Activated CD8-positive, alpha-beta T cell treated with anti-CD3 and anti-CD28 coated beads for 36 hours (primary cell): ENCODE measurements around the gene ZNRF3. TPM values are rescaled to one million over a fixed set of nuclear protein-coding genes. Genes with fewer than 3 reads are reported as not detected.
"Not testable (repeated sequence)": the region's sequence is repeated elsewhere in the genome, so short reads cannot be mapped to it uniquely, and the experiment has no call there.

Source experiments
- ATAC-seq: fragments of 200-7000 bp; cut with Tn5 transposase; one replicate; pipeline ENCODE4 v1.10.0; 2021; ENCODE audit warnings: mild to moderate bottlenecking, moderate library complexity
- CTCF ChIA-PET: fragments of 350-600 bp; sonication (Branson Sonifier 250); formaldehyde crosslinking; loops from one replicate; lab custom pipeline; 2021; ENCODE audit warnings: antibody characterized with exemption; lab: Charles Lee
- POLR2A ChIA-PET: fragments of 350-600 bp; sonication (Branson Sonifier 250); formaldehyde crosslinking; loops from one replicate; lab custom pipeline; 2021; ENCODE audit warnings: antibody characterized with exemption; lab: Charles Lee
- DNase-seq: peaks from one replicate; pipeline ENCODE4 v3.0.0-alpha.2; 2020
- H3K27ac Mint-ChIP-seq: one replicate; pipeline ENCODE4 v1.8.0; 2021; ENCODE audit warnings: mild to moderate bottlenecking, mixed read lengths
- H3K27me3 Mint-ChIP-seq: one replicate; pipeline ENCODE4 v1.8.0; 2021; ENCODE audit warnings: mixed read lengths
- H3K36me3 Mint-ChIP-seq: one replicate; pipeline ENCODE4 v1.8.0; 2021; ENCODE audit warnings: low read depth, mixed read lengths
- H3K4me1 Mint-ChIP-seq: one replicate; pipeline ENCODE4 v1.8.0; 2021; ENCODE audit warnings: low read depth, mixed read lengths
- H3K4me3 Mint-ChIP-seq: one replicate; pipeline ENCODE4 v1.8.0; 2021; ENCODE audit warnings: mild to moderate bottlenecking, moderate library complexity, mixed read lengths
- H3K9me3 Mint-ChIP-seq: one replicate; pipeline ENCODE4 v1.8.0; 2021; ENCODE audit warnings: mixed read lengths
- intact Hi-C: fragments of 100-400 bp; cut with micrococcal nuclease; formaldehyde crosslinking; loops from one replicate; pipeline ENCODE4 v1.10.0; 2022
- total RNA-seq, 2 experiments: library from RNA; stranded (reverse); gene quantifications; one replicate each; pipeline ENCODE4 v1.2.3, GENCODE V29; 2021
- TF ChIP-seq, protein P1 (sequence below): fragments of 200-600 bp; IDR thresholded peaks from one replicate; pipeline ENCODE4 v1.8.0; 2022; ENCODE audit warnings: antibody characterized with exemption, mild to moderate bottlenecking

Gene ZNRF3
- total RNA-seq, 2 experiments from 2014 or later: 2.0 to 2.5 TPM

DNA sequence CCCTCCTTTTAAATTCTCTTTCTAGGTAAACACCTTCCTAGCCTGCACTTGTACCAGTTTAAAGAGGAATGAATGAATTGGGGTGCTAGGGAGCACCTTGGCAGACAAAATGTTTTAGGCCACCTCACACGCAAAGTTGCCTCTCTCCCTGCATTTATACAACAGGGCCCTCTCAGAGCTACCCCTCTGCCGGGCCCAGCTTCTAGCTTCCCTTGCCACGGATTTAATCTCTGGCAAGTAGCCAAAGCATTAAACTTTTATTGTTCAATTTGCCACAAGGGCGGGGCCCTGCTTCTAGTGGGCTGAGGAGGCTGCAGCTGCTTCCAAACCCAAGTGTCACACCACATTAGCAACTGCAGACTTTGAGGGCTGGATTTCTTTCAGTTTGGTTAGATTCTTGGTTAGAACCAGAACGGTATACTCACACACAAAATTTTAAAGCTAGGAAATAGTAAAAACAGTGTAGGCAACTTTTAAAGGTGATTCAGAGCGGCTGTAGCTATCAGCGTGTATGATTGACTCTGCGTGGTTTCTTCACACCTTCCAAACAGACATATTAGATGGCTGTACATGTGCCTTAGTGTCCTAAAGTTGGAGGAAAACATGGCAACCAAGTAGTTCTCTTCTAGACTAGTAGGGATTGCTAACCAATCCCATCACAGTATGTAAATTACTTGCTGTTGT lies 196.0 kb downstream of the ZNRF3 start:
- Mint-ChIP-seq H3K36me3 (no peaks in the 10 kb centered on the region), H3K27me3 (peaks cover 36% of the 10 kb centered on the region), H3K4me1 (no peaks in the 10 kb centered on the region), H3K27ac (no peak overlapping the region), H3K9me3 (no peaks in the 10 kb centered on the region), H3K4me3 (no peak overlapping the region)
- CTCF ChIA-PET: interaction anchor here (0.8 to 2.1 kb wide), 3 partner anchors 39 to 123 kb away, joined by 3 to 5 read pairs (median 4); no protein-coding TSS in a partner anchor
- intact Hi-C loops: no loop called here
- ATAC-seq: no peak
- no peak for DNase-seq
- POLR2A ChIA-PET: no interaction called here
- TF ChIP-seq, protein P1, sequence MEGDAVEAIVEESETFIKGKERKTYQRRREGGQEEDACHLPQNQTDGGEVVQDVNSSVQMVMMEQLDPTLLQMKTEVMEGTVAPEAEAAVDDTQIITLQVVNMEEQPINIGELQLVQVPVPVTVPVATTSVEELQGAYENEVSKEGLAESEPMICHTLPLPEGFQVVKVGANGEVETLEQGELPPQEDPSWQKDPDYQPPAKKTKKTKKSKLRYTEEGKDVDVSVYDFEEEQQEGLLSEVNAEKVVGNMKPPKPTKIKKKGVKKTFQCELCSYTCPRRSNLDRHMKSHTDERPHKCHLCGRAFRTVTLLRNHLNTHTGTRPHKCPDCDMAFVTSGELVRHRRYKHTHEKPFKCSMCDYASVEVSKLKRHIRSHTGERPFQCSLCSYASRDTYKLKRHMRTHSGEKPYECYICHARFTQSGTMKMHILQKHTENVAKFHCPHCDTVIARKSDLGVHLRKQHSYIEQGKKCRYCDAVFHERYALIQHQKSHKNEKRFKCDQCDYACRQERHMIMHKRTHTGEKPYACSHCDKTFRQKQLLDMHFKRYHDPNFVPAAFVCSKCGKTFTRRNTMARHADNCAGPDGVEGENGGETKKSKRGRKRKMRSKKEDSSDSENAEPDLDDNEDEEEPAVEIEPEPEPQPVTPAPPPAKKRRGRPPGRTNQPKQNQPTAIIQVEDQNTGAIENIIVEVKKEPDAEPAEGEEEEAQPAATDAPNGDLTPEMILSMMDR: no peak

DNA sequence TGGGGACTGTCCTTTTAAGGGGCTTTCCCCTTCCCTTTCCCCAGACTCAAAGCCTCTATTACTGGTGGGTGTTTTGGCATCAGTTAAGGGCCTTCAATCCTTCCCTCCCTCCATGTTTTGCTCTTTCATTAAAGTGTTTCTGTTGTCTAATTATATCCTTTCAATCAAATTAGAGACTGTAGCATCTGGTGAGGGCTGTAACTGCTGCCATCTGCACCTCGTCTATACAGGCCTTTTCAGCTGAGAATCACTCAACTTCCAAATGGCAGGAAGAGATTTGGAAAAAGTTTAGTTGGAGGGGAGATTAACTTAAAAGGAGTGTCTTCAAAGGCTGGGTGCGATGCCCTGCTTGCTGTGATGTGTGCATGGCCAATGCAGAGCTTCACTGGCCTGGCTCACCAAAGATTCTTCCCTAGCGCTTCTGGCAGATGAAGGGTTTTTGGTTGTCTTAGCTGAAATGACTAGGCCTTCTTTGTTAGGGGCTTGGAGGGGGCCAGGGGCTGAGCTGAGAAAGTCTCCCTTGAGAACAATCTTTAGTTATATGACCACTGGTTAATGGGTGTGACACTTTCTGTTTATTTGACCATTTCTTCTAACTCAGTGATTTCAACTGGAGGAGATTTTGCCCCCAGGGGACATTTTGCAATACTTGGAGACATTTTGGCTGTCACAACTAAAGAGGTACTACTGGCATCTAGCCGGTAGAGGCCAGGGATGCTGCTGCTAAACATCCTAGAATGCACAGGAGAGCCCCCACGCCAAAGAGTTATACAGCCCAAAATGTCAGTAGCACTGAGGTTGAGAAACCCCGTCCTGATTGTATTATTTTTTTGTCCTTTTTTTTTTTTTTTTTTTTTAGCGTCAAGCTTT lies 197.0 kb downstream of the ZNRF3 start:
- POLR2A ChIA-PET: interaction anchor here (1.1 kb wide), 1 partner anchor 68 kb away, joined by 3 read pairs; no protein-coding TSS in a partner anchor
- H3K27me3 Mint-ChIP-seq: peaks cover 27% of the 10 kb centered on the region
- ATAC-seq (no peak), DNase-seq (no peak)
- H3K36me3 Mint-ChIP-seq: no peaks in the 10 kb centered on the region
- no peaks in the 10 kb centered on the region for H3K4me1 Mint-ChIP-seq
- no peak overlapping the region for H3K4me3 Mint-ChIP-seq
- H3K9me3 Mint-ChIP-seq: no peaks in the 10 kb centered on the region
- TF ChIP-seq, protein P1: no peak
- CTCF ChIA-PET: interaction anchor here (1.4 to 2.1 kb wide), 2 partner anchors 74 to 122 kb away, joined by 3 to 5 read pairs; no protein-coding TSS in a partner anchor
- no peak overlapping the region for H3K27ac Mint-ChIP-seq
- intact Hi-C loops: no loop called here

DNA sequence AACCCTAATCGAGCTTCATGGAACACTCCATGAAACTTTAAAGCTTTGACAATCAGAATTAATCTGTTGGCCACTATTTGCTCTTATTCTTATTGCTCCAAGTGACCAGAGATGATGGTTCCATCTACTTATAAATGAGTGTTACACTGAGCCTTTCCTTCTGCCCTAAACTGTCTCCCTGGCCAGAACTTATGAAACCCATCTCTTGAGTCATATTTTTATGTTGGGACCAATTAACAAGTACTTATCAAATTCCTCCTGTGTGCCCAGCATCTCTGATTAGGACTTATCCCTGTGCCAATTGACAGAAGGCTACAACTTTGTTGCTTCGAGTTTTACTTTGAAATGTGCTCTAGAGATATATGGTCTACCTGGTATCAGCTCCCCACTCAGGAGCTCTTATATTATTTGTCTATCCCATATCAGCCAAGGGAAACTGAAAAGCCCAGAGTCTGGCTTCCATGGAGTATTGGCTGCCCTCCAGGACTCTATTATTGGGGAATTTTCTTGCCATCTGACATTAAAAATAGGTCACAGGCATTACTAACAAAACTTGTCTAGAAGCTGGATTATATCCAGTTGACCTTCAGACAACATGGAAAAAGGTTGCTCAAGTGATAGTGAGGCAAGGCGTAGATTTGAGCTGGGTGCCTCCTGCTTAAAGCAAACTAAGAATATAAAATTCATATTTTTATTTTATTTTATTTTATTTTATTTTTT lies 198.3 kb downstream of the ZNRF3 start:
- ChIA-PET POLR2A (interaction anchor here (1.1 kb wide), 1 partner anchor 70 kb away, joined by 3 read pairs; no protein-coding TSS in a partner anchor), CTCF (interaction anchor here (0.6 to 2.2 kb wide), 4 partner anchors 29 to 527 kb away, joined by 3 to 8 read pairs (median 4); no protein-coding TSS in a partner anchor)
- intact Hi-C loops: no loop called here
- Mint-ChIP-seq H3K27me3 (peaks cover 17% of the 10 kb centered on the region), H3K9me3 (no peaks in the 10 kb centered on the region), H3K27ac (no peak overlapping the region), H3K36me3 (no peaks in the 10 kb centered on the region), H3K4me1 (no peaks in the 10 kb centered on the region), H3K4me3 (no peak overlapping the region)
- ATAC-seq (no peak), DNase-seq (no peak)
- TF ChIP-seq, protein P1: no peak

DNA sequence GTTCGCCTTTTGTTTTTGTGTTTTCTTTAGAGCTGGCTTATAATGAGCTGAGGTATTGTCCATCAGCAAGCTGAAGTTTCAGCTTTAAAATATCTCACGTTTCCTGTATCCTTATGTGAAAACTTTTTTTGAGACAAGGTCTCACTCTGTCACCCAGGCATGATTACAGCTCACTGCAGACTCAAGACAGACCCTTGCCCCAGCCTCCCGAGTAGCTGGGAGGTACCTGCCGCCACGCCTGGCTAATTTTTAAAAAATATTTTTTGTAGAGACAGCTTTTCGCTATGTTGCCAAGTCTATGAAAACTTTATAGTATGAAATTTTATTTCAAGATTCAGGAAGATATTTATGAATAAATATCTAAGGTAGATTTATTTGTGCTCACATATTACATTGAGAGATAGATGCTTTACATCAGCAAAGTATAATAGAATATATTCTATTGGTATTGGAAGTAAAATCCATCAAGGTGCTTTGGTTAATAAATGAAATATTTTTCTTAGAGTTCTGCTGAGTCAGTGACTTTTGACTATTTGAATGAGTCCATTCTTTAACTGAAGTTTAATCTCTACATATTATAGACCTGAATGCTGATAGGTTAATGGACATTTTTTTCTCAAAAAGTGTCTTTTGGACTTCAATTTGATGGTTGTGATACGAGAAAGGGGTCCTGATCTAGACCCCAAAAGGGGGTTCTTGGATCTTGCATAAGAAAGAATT lies 199.6 kb downstream of the ZNRF3 start:
- no peak for ATAC-seq
- peaks cover 14% of the 10 kb centered on the region for H3K27me3 Mint-ChIP-seq
- TF ChIP-seq, protein P1: no peak
- ChIA-PET POLR2A (no interaction called here), CTCF (interaction anchor here (0.7 to 2.2 kb wide), 4 partner anchors 28 to 163 kb away, joined by 3 to 8 read pairs (median 4); no protein-coding TSS in a partner anchor)
- DNase-seq: no peak
- intact Hi-C loops: no loop called here
- no peaks in the 10 kb centered on the region for H3K36me3 Mint-ChIP-seq
- no peaks in the 10 kb centered on the region for H3K9me3 Mint-ChIP-seq
- H3K4me3 Mint-ChIP-seq: no peak overlapping the region
- no peak overlapping the region for H3K27ac Mint-ChIP-seq
- no peaks in the 10 kb centered on the region for H3K4me1 Mint-ChIP-seq

DNA sequence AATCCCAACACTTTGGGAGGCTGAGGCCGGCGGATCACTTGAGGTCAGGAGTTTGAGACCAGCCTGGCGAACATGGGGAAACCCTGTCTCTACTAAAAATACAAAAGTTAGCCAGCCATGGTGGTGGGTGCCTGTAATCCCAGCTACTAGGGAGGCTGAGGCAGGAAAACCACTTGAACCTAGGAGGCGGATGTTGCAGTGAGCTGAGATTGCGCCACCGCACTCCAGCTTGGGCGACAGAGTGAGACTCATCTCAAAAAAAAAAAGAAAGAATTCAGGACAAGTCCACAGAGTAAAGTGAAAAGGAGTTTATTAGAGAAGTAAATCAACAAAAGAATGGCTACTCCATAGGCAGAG lies 200.2 kb downstream of the ZNRF3 start:
- CTCF ChIA-PET, ATAC-seq, H3K36me3 Mint-ChIP-seq, H3K27ac Mint-ChIP-seq, POLR2A ChIA-PET, H3K9me3 Mint-ChIP-seq, H3K4me1 Mint-ChIP-seq, H3K4me3 Mint-ChIP-seq, DNase-seq, intact Hi-C loops: not testable (repeated sequence)
- H3K27me3 Mint-ChIP-seq: peaks cover 12% of the 10 kb centered on the region
